ENCODE measurements around the gene IZUMO4.

The IZUMO4 gene

GRCh38 chr19:2050349-2050990 lies 46.2 kb upstream of the IZUMO4 start:
- TF ChIP-seq SUZ12 (IDR thresholded peaks at IDR 0.05; ENCODE audit: extremely low read depth, insufficient read depth, insufficient read length) (no peak), YY1 (IDR thresholded peaks at IDR 0.05; ENCODE audit: insufficient read depth, insufficient read length) (no peak), ZNF274 (IDR thresholded peaks at IDR 0.05; ENCODE audit: low read depth, low read length) (no peak)
- Histone ChIP-seq H3K9me3 (ENCODE audit: insufficient read depth, low read length) (no peaks in the 10 kb centered on the region), H3K36me3 (ENCODE audit: insufficient read depth, insufficient read length, low read length) (peaks cover 38% of the 10 kb centered on the region), H3K9ac (ENCODE audit: insufficient read length, low read depth) (peak overlapping the region; percentile 95), H3K27me3 (ENCODE audit: insufficient read depth, insufficient read length) (no peaks in the 10 kb centered on the region), H3K4me3 (ENCODE audit: insufficient read length, low read depth) (peak overlapping the region; percentile 97), H3K4me1 (ENCODE audit: insufficient read depth, insufficient read length) (peaks cover 40% of the 10 kb centered on the region)
- DNase-seq (ENCODE audit: low read depth, low spot score): no peak

- peaks cover 46% of the 10 kb centered on the region for H3K4me1 ChIP-seq (ENCODE audit: insufficient read depth, insufficient read length)
- peak within 1 kb of the TSS; percentile 97 for H3K4me3 ChIP-seq (ENCODE audit: insufficient read length, low read depth)
- no peaks in the 10 kb centered on the region for H3K9me3 ChIP-seq (ENCODE audit: insufficient read depth, low read length)
- peak; percentile 76 for DNase-seq (ENCODE audit: low read depth, low spot score)
- H3K27me3 ChIP-seq (ENCODE audit: insufficient read depth, insufficient read length): no peaks in the 10 kb centered on the region
- TF ChIP-seq YY1 (IDR thresholded peaks at IDR 0.05; ENCODE audit: insufficient read depth, insufficient read length) (no peak), SUZ12 (IDR thresholded peaks at IDR 0.05; ENCODE audit: extremely low read depth, insufficient read depth, insufficient read length) (no peak), ZNF274 (IDR thresholded peaks at IDR 0.05; ENCODE audit: low read depth, low read length) (no peak)
- H3K9ac ChIP-seq (ENCODE audit: insufficient read length, low read depth): peak within 1 kb of the TSS; percentile 95
- H3K36me3 ChIP-seq (ENCODE audit: insufficient read depth, insufficient read length, low read length): peaks cover 31% of the 10 kb centered on the region
Measured at GRCh38 chr19:2050991-2051772, 45.5 kb upstream of the IZUMO4 start, which contains the start of gene MKNK2. TSS of gene MKNK2 (minus strand) at chr19:2051244. CDS start at chr19:2050851, 393 bp downstream.

- peak overlapping the region; percentile 47 for H3K4me3 ChIP-seq (ENCODE audit: insufficient read length, low read depth)
- H3K9ac ChIP-seq (ENCODE audit: insufficient read length, low read depth): peak overlapping the region; percentile 93
Measured at GRCh38 chr19:2051773-2052704, 44.7 kb upstream of the IZUMO4 start.

GRCh38 chr19:2053601-2054389 lies 42.9 kb upstream of the IZUMO4 start:
- H3K36me3 ChIP-seq (ENCODE audit: insufficient read depth, insufficient read length, low read length): peaks cover 8% of the 10 kb centered on the region
- H3K9me3 ChIP-seq (ENCODE audit: insufficient read depth, low read length): no peaks in the 10 kb centered on the region
- peaks cover 51% of the 10 kb centered on the region for H3K4me1 ChIP-seq (ENCODE audit: insufficient read depth, insufficient read length)
- no peak overlapping the region for H3K9ac ChIP-seq (ENCODE audit: insufficient read length, low read depth)
- no peak overlapping the region for H3K4me3 ChIP-seq (ENCODE audit: insufficient read length, low read depth)
- H3K27me3 ChIP-seq (ENCODE audit: insufficient read depth, insufficient read length): no peaks in the 10 kb centered on the region
- no peak for DNase-seq (ENCODE audit: low read depth, low spot score)
- TF ChIP-seq YY1 (IDR thresholded peaks at IDR 0.05; ENCODE audit: insufficient read depth, insufficient read length) (no peak), SUZ12 (IDR thresholded peaks at IDR 0.05; ENCODE audit: extremely low read depth, insufficient read depth, insufficient read length) (no peak), ZNF274 (IDR thresholded peaks at IDR 0.05; ENCODE audit: low read depth, low read length) (no peak)

More at GRCh38 chr19:2051773-2052704, 44.7 kb upstream of the IZUMO4 start:
- TF ChIP-seq SUZ12 (IDR thresholded peaks at IDR 0.05; ENCODE audit: extremely low read depth, insufficient read depth, insufficient read length): no peak
- no peak for TF ChIP-seq YY1 (IDR thresholded peaks at IDR 0.05; ENCODE audit: insufficient read depth, insufficient read length)
- no peak for TF ChIP-seq ZNF274 (IDR thresholded peaks at IDR 0.05; ENCODE audit: low read depth, low read length)
- Histone ChIP-seq H3K36me3 (ENCODE audit: insufficient read depth, insufficient read length, low read length) (peaks cover 22% of the 10 kb centered on the region), H3K4me1 (ENCODE audit: insufficient read depth, insufficient read length) (peaks cover 50% of the 10 kb centered on the region), H3K27me3 (ENCODE audit: insufficient read depth, insufficient read length) (no peaks in the 10 kb centered on the region), H3K9me3 (ENCODE audit: insufficient read depth, low read length) (no peaks in the 10 kb centered on the region)
- no peak for DNase-seq (ENCODE audit: low read depth, low spot score)

GRCh38 chr19:2054763-2055162 lies 42.0 kb upstream of the IZUMO4 start:
- Histone ChIP-seq H3K9me3 (ENCODE audit: insufficient read depth, low read length) (no peaks in the 10 kb centered on the region), H3K36me3 (ENCODE audit: insufficient read depth, insufficient read length, low read length) (no peaks in the 10 kb centered on the region), H3K4me1 (ENCODE audit: insufficient read depth, insufficient read length) (peaks cover 48% of the 10 kb centered on the region), H3K27me3 (ENCODE audit: insufficient read depth, insufficient read length) (no peaks in the 10 kb centered on the region), H3K4me3 (ENCODE audit: insufficient read length, low read depth) (no peak overlapping the region), H3K9ac (ENCODE audit: insufficient read length, low read depth) (peak overlapping the region; percentile 42)
- TF ChIP-seq ZNF274 (IDR thresholded peaks at IDR 0.05; ENCODE audit: low read depth, low read length) (no peak), SUZ12 (IDR thresholded peaks at IDR 0.05; ENCODE audit: extremely low read depth, insufficient read depth, insufficient read length) (no peak), YY1 (IDR thresholded peaks at IDR 0.05; ENCODE audit: insufficient read depth, insufficient read length) (no peak)
- DNase-seq (ENCODE audit: low read depth, low spot score): no peak
